Smooth muscle cell (in vitro differentiated cells): Measurements from ENCODE around the gene ZNFX1. TPM values are rescaled to one million over a fixed set of nuclear protein-coding genes. Genes with fewer than 3 reads are reported as not detected.

Source experiments
- DNase-seq: peaks from one replicate; lab custom pipeline; 2025; ENCODE audit not compliant: unreplicated experiment; lab: John Stamatoyannopoulos, UW
- H2AFZ ChIP-seq: fragments of 200-600 bp; sonication (generic); 2 replicates; pipeline ENCODE4 v1.6.0; 2016; ENCODE audit warnings: antibody characterized with exemption, low read depth, mild to moderate bottlenecking
- H3F3A ChIP-seq: fragments of 200-600 bp; sonication (generic); 2 replicates; pipeline ENCODE4 v1.6.0; 2017; ENCODE audit warnings: antibody characterized with exemption, low read depth
- H3K27ac ChIP-seq: fragments of 200-600 bp; sonication (generic); 2 replicates; pipeline ENCODE4 v1.5.1; 2016; ENCODE audit warnings: low read depth, mild to moderate bottlenecking
- H3K27me3 ChIP-seq: fragments of 200-600 bp; sonication (generic); 2 replicates; pipeline ENCODE4 v1.6.1; 2016; ENCODE audit warnings: low read depth, mild to moderate bottlenecking
- H3K36me3 ChIP-seq: fragments of 200-600 bp; sonication (generic); 2 replicates; pipeline ENCODE4 v1.5.1; 2016; ENCODE audit warnings: low read depth
- H3K4me1 ChIP-seq: fragments of 200-600 bp; sonication (generic); 2 replicates; pipeline ENCODE4 v1.5.1; 2016; ENCODE audit warnings: low read depth
- H3K4me2 ChIP-seq: fragments of 200-600 bp; sonication (generic); 2 replicates; pipeline ENCODE4 v1.6.0; 2016; ENCODE audit warnings: mild to moderate bottlenecking
- H3K4me3 ChIP-seq: fragments of 200-600 bp; sonication (generic); 2 replicates; pipeline ENCODE4 v1.5.1; 2016; ENCODE audit warnings: mild to moderate bottlenecking
- H3K79me2 ChIP-seq: fragments of 200-600 bp; sonication (generic); 2 replicates; pipeline ENCODE4 v1.6.0; 2016; ENCODE audit warnings: low read depth, mild to moderate bottlenecking
- H3K9ac ChIP-seq: fragments of 200-600 bp; sonication (generic); 2 replicates; pipeline ENCODE4 v1.6.0; 2016; ENCODE audit warnings: low read depth
- H3K9me3 ChIP-seq: fragments of 200-600 bp; sonication (generic); replicated peaks from 2 replicates; pipeline ENCODE4 v1.5.1; 2016; ENCODE audit warnings: low read depth
- H4K20me1 ChIP-seq: fragments of 200-600 bp; sonication (generic); 2 replicates; pipeline ENCODE4 v1.6.0; 2016; ENCODE audit warnings: low read depth
- CTCF ChIP-seq: fragments of 200-600 bp; sonication (generic); IDR thresholded peaks from 2 replicates; pipeline ENCODE4 v1.5.1; 2017; ENCODE audit warnings: borderline replicate concordance, mild to moderate bottlenecking, antibody characterized with exemption; ENCODE audit not compliant: insufficient read depth, poor library complexity, severe bottlenecking
- WGBS: methylation state at CpG from one replicate; pipeline ENCODE4 v1.1.7; 2016; ENCODE audit warnings: low lambda C conversion rate; 5-methylcytosine and 5-hydroxymethylcytosine counted together
- polyA plus RNA-seq: library from polyadenylated mRNA; unstranded; fragments of >200 nt; fragmentation: Nextera tagmentation; extraction: Ambion mirVana; gene quantifications from 2 replicates; pipeline ENCODE4 v1.2.1, GENCODE V29; 2016
- total RNA-seq: library from RNA; depleted of rRNA; stranded (reverse); fragments of >200 nt; gene quantifications from 2 replicates; pipeline ENCODE4 v1.2.3, GENCODE V29; 2014

ZNFX1 gene
- total and polyA plus RNA-seq, 2 experiments from 2014 or later: 15.9 to 16.4 TPM

- Histone ChIP-seq H2AFZ (no peak overlapping the region), H3K27me3 (no peaks in the 10 kb centered on the region), H3K27ac (no peak overlapping the region), H3K4me2 (no peak overlapping the region), H3K79me2 (no peaks in the 10 kb centered on the region), H3K9me3 (no peaks in the 10 kb centered on the region), H4K20me1 (no peaks in the 10 kb centered on the region), H3K9ac (no peak overlapping the region), H3K36me3 (peaks cover 8% of the 10 kb centered on the region), H3K4me3 (no peak overlapping the region), H3K4me1 (no peaks in the 10 kb centered on the region), H3F3A (no peaks in the 10 kb centered on the region)
- WGBS: 100% methylated on average over 6 of the region's 6 CpGs
- TF ChIP-seq CTCF: no peak
- no peak for DNase-seq
Measured at GRCh38 chr20:49234831-49235230, 43.0 kb downstream of the ZNFX1 start.

DNA sequence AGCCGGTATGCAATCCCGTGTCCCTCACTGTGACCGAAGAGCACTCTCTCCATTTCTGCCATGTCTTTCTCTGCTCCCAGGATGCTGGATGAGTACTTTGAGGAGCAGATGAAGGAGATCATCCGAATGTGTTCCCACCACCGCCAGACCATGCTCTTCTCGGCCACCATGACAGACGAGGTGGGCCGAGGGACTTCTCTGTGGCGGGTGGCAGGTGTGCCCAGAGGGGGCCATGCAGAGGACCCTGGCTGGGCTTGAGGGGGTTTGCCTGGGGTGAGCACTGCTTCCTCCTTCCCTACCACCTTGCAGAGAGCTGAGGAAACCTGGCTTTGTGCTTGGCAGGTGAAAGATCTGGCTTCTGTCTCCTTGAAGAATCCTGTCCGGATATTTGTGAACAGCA lies 44.6 kb downstream of the ZNFX1 start:
- no peaks in the 10 kb centered on the region for H4K20me1 ChIP-seq
- no peak for DNase-seq
- TF ChIP-seq CTCF: no peak
- H3K36me3 ChIP-seq: peaks cover 5% of the 10 kb centered on the region
- H3K4me2 ChIP-seq: no peak overlapping the region
- no peak overlapping the region for H2AFZ ChIP-seq
- no peaks in the 10 kb centered on the region for H3K79me2 ChIP-seq
- no peak overlapping the region for H3K27ac ChIP-seq
- no peaks in the 10 kb centered on the region for H3F3A ChIP-seq
- H3K27me3 ChIP-seq: no peaks in the 10 kb centered on the region
- H3K9ac ChIP-seq: no peak overlapping the region
- no peaks in the 10 kb centered on the region for H3K4me1 ChIP-seq
- 97% methylated on average over 10 of the region's 10 CpGs for WGBS
- no peaks in the 10 kb centered on the region for H3K9me3 ChIP-seq
- H3K4me3 ChIP-seq: no peak overlapping the region

DNA sequence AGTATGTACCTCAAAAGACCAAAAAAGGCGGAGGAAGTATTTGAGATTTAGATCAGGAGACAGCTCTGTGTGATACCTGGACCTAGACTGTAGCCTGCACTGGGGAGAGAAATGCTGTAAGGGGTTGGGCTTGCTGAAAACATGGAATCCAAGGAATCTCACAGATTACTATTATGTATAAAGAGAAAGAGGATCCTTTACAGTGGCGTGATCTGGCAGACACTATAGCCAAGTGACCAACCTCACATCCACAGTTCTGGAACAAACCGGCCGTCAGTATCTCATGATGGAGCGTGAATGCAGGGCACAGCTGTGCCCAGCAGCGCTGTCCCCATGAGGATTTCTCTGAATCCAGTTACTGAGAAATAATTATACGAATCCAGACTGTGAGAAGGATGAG lies 46.4 kb downstream of the ZNFX1 start:
- 83% methylated on average over 7 of the region's 7 CpGs for WGBS
- peak overlapping the region; percentile 19 for H3K27ac ChIP-seq
- H3K36me3 ChIP-seq: no peaks in the 10 kb centered on the region
- H3K4me2 ChIP-seq: no peak overlapping the region
- H3F3A ChIP-seq: no peaks in the 10 kb centered on the region
- H3K79me2 ChIP-seq: no peaks in the 10 kb centered on the region
- H3K4me1 ChIP-seq: no peaks in the 10 kb centered on the region
- H3K9ac ChIP-seq: no peak overlapping the region
- no peaks in the 10 kb centered on the region for H3K9me3 ChIP-seq
- H2AFZ ChIP-seq: no peak overlapping the region
- no peak overlapping the region for H3K4me3 ChIP-seq
- no peaks in the 10 kb centered on the region for H4K20me1 ChIP-seq
- no peak for DNase-seq
- no peaks in the 10 kb centered on the region for H3K27me3 ChIP-seq
- TF ChIP-seq CTCF: no peak

GRCh38 chr20:49230561-49231133 lies 47.2 kb downstream of the ZNFX1 start:
- no peak overlapping the region for H3K9ac ChIP-seq

More at GRCh38 chr20:49230561-49231133, 47.2 kb downstream of the ZNFX1 start:
- Histone ChIP-seq H3K4me1 (no peaks in the 10 kb centered on the region), H3K79me2 (no peaks in the 10 kb centered on the region), H3F3A (no peaks in the 10 kb centered on the region), H3K27ac (peak overlapping the region; percentile 19), H4K20me1 (no peaks in the 10 kb centered on the region), H3K4me2 (no peak overlapping the region), H3K4me3 (no peak overlapping the region), H3K27me3 (no peaks in the 10 kb centered on the region), H3K9me3 (no peaks in the 10 kb centered on the region), H3K36me3 (no peaks in the 10 kb centered on the region), H2AFZ (no peak overlapping the region)
- 66% methylated on average over 8 of the region's 8 CpGs for WGBS
- no peak for DNase-seq
- no peak for TF ChIP-seq CTCF
